Activated naive CD4-positive, alpha-beta T cell treated with anti-CD3 and anti-CD28 coated beads, Interleukin-2, amount 10 ng/mL, durations not matched to agents 7 days and 5 days (primary cell): ENCODE measurements around the gene OR51B6.
"Not testable (repeated sequence)": the region's sequence is repeated elsewhere in the genome, so short reads cannot be mapped to it uniquely, and the experiment has no call there.

ENCODE experiments used
- CTCF ChIA-PET: fragments of 350-600 bp; sonication (Branson Sonifier 250); formaldehyde crosslinking; loops from one replicate; lab custom pipeline; 2021; ENCODE audit warnings: antibody characterized with exemption; lab: Charles Lee
- DNase-seq: peaks from one replicate; pipeline ENCODE4 v3.0.0-alpha.2; 2020
- H3K27ac Mint-ChIP-seq: one replicate; pipeline ENCODE4 v1.8.0; 2021; ENCODE audit warnings: mild to moderate bottlenecking, moderate library complexity, mixed read lengths
- H3K27me3 Mint-ChIP-seq: one replicate; pipeline ENCODE4 v1.8.0; 2021; ENCODE audit warnings: mild to moderate bottlenecking, mixed read lengths
- H3K36me3 Mint-ChIP-seq: one replicate; pipeline ENCODE4 v1.8.0; 2021; ENCODE audit warnings: mixed read lengths
- H3K4me1 Mint-ChIP-seq: one replicate; pipeline ENCODE4 v1.8.0; 2021; ENCODE audit warnings: mixed read lengths
- H3K4me3 Mint-ChIP-seq: one replicate; pipeline ENCODE4 v1.8.0; 2021; ENCODE audit warnings: mild to moderate bottlenecking, moderate library complexity, mixed read lengths
- H3K9me3 Mint-ChIP-seq: one replicate; pipeline ENCODE4 v1.8.0; 2021; ENCODE audit warnings: mixed read lengths

The OR51B6 gene

GRCh38 chr11:5345831-5346230 lies 5.5 kb upstream of the OR51B6 start:
- H3K27ac Mint-ChIP-seq: no peak overlapping the region
- DNase-seq: no peak
- H3K4me1 Mint-ChIP-seq: no peaks in the 10 kb centered on the region
- CTCF ChIA-PET: interaction anchor here (0.9 kb wide), 1 partner anchor 27 kb away, joined by 3 read pairs; no protein-coding TSS in a partner anchor
- no peak overlapping the region for H3K4me3 Mint-ChIP-seq
- no peaks in the 10 kb centered on the region for H3K36me3 Mint-ChIP-seq
- H3K9me3 Mint-ChIP-seq: no peaks in the 10 kb centered on the region
- H3K27me3 Mint-ChIP-seq: no peaks in the 10 kb centered on the region

- H3K36me3 Mint-ChIP-seq: no peaks in the 10 kb centered on the region
- no peaks in the 10 kb centered on the region for H3K27me3 Mint-ChIP-seq
- no peaks in the 10 kb centered on the region for H3K9me3 Mint-ChIP-seq
- H3K27ac Mint-ChIP-seq: no peak overlapping the region
- CTCF ChIA-PET: no interaction called here
- no peak overlapping the region for H3K4me3 Mint-ChIP-seq
- H3K4me1 Mint-ChIP-seq: no peaks in the 10 kb centered on the region
- no peak for DNase-seq
These were observed 2.6 kb upstream of the OR51B6 start for GRCh38 chr11:5348551-5349194.

GRCh38 chr11:5349550-5349949 lies 1.8 kb upstream of the OR51B6 start:
- Mint-ChIP-seq H3K4me1 (no peaks in the 10 kb centered on the region), H3K36me3 (no peaks in the 10 kb centered on the region), H3K4me3 (no peak overlapping the region), H3K9me3 (no peaks in the 10 kb centered on the region), H3K27me3 (no peaks in the 10 kb centered on the region), H3K27ac (no peak overlapping the region)
- DNase-seq: no peak
- CTCF ChIA-PET: no interaction called here

GRCh38 chr11:5356031-5356430 lies 4.7 kb downstream of the OR51B6 start:
- H3K36me3 Mint-ChIP-seq, H3K9me3 Mint-ChIP-seq, H3K4me1 Mint-ChIP-seq, DNase-seq, H3K27ac Mint-ChIP-seq, H3K27me3 Mint-ChIP-seq, CTCF ChIA-PET, H3K4me3 Mint-ChIP-seq: not testable (repeated sequence)

- Mint-ChIP-seq H3K4me3 (no peak overlapping the region), H3K9me3 (no peaks in the 10 kb centered on the region), H3K27ac (no peak overlapping the region), H3K36me3 (no peaks in the 10 kb centered on the region), H3K4me1 (no peaks in the 10 kb centered on the region), H3K27me3 (peaks cover 3% of the 10 kb centered on the region)
- no peak for DNase-seq
- CTCF ChIA-PET: no interaction called here
These were observed 10.8 kb downstream of the OR51B6 start for GRCh38 chr11:5362017-5362625.

- Mint-ChIP-seq H3K4me3 (no peak overlapping the region), H3K9me3 (no peaks in the 10 kb centered on the region), H3K36me3 (no peaks in the 10 kb centered on the region), H3K27me3 (peaks cover 3% of the 10 kb centered on the region), H3K4me1 (no peaks in the 10 kb centered on the region), H3K27ac (no peak overlapping the region)
- CTCF ChIA-PET: no interaction called here
- no peak for DNase-seq
These were observed 12.4 kb downstream of the OR51B6 start for GRCh38 chr11:5363679-5364078.

GRCh38 chr11:5364214-5364613 lies 12.9 kb downstream of the OR51B6 start:
- CTCF ChIA-PET: no interaction called here
- no peaks in the 10 kb centered on the region for H3K36me3 Mint-ChIP-seq
- peaks cover 3% of the 10 kb centered on the region for H3K27me3 Mint-ChIP-seq
- no peak overlapping the region for H3K27ac Mint-ChIP-seq
- H3K9me3 Mint-ChIP-seq: no peaks in the 10 kb centered on the region
- no peaks in the 10 kb centered on the region for H3K4me1 Mint-ChIP-seq
- no peak for DNase-seq
- no peak overlapping the region for H3K4me3 Mint-ChIP-seq

- H3K27ac Mint-ChIP-seq, H3K27me3 Mint-ChIP-seq, H3K9me3 Mint-ChIP-seq, H3K4me1 Mint-ChIP-seq, H3K36me3 Mint-ChIP-seq, CTCF ChIA-PET, H3K4me3 Mint-ChIP-seq, DNase-seq: not testable (repeated sequence)
These were observed 15.1 kb downstream of the OR51B6 start for GRCh38 chr11:5366365-5366764.

- H3K27me3 Mint-ChIP-seq: peaks cover 3% of the 10 kb centered on the region
- no peak overlapping the region for H3K4me3 Mint-ChIP-seq
- CTCF ChIA-PET: no interaction called here
- no peaks in the 10 kb centered on the region for H3K4me1 Mint-ChIP-seq
- H3K36me3 Mint-ChIP-seq: no peaks in the 10 kb centered on the region
- DNase-seq: no peak
- no peaks in the 10 kb centered on the region for H3K9me3 Mint-ChIP-seq
- no peak overlapping the region for H3K27ac Mint-ChIP-seq
These were observed 15.5 kb downstream of the OR51B6 start for GRCh38 chr11:5366856-5367255.

- Mint-ChIP-seq H3K4me3 (no peak overlapping the region), H3K4me1 (no peaks in the 10 kb centered on the region), H3K36me3 (no peaks in the 10 kb centered on the region), H3K27me3 (peaks cover 3% of the 10 kb centered on the region), H3K9me3 (no peaks in the 10 kb centered on the region), H3K27ac (no peak overlapping the region)
- CTCF ChIA-PET: no interaction called here
- DNase-seq: no peak
These were observed 16.3 kb downstream of the OR51B6 start for GRCh38 chr11:5367448-5368074.

- CTCF ChIA-PET: no interaction called here
- DNase-seq: no peak
- Mint-ChIP-seq H3K4me3 (no peak overlapping the region), H3K4me1 (no peaks in the 10 kb centered on the region), H3K36me3 (no peaks in the 10 kb centered on the region), H3K27me3 (peaks cover 3% of the 10 kb centered on the region), H3K9me3 (no peaks in the 10 kb centered on the region), H3K27ac (no peak overlapping the region)
These were observed 17.3 kb downstream of the OR51B6 start for GRCh38 chr11:5368502-5369043.

GRCh38 chr11:5369789-5370188 lies 18.5 kb downstream of the OR51B6 start:
- Mint-ChIP-seq H3K36me3 (no peaks in the 10 kb centered on the region), H3K4me3 (no peak overlapping the region), H3K27ac (no peak overlapping the region), H3K4me1 (no peaks in the 10 kb centered on the region), H3K27me3 (peaks cover 3% of the 10 kb centered on the region), H3K9me3 (no peaks in the 10 kb centered on the region)
- CTCF ChIA-PET: no interaction called here
- DNase-seq: no peak

GRCh38 chr11:5380740-5381342 lies 29.5 kb downstream of the OR51B6 start:
- Mint-ChIP-seq H3K36me3 (no peaks in the 10 kb centered on the region), H3K27ac (no peak overlapping the region), H3K27me3 (no peaks in the 10 kb centered on the region), H3K4me1 (no peaks in the 10 kb centered on the region), H3K9me3 (no peaks in the 10 kb centered on the region), H3K4me3 (no peak overlapping the region)
- CTCF ChIA-PET: interaction anchor here (0.9 to 1.4 kb wide), 2 partner anchors 10 to 744 kb away, joined by 3 to 5 read pairs; partner anchors contain the start of gene OR51D1
- peak; percentile 37 for DNase-seq

- Mint-ChIP-seq H3K27me3 (no peaks in the 10 kb centered on the region), H3K27ac (no peak within 1 kb of the TSS), H3K36me3 (no peaks in the 10 kb centered on the region), H3K4me1 (no peaks in the 10 kb centered on the region), H3K9me3 (no peaks in the 10 kb centered on the region), H3K4me3 (no peak within 1 kb of the TSS)
- CTCF ChIA-PET: no interaction called here
- no peak for DNase-seq
These were observed 32.3 kb downstream of the OR51B6 start, which contains the start of gene OR51M1 for GRCh38 chr11:5383576-5383975. TSS of gene OR51M1 (plus strand) at chr11:5383812. CDS start at chr11:5389399, 5,587 bp downstream.
